Suppressor macrophage (primary cell): ENCODE measurements around the gene ASIC2.

Experiments used
- DNase-seq, 4 experiments: peaks; one replicate each; pipeline ENCODE4 v3.0.0-alpha.2; 2020 to 2022
- total RNA-seq, 17 experiments: gene quantifications; one replicate each; lab custom pipeline; 2026; ENCODE audit warnings: mixed read lengths in 6 of 17, inconsistent platforms in 3 of 17; lab: John Stamatoyannopoulos, UW

The ASIC2 gene
- 0 to 3.2 (median 0) reads per million in 17 experiments for total RNA-seq

GRCh38 chr17:33292981-33293867 lies at the start of gene ASIC2:
TSS of gene ASIC2 (minus strand) at chr17:33293295.
- DNase-seq = no peak

DNA sequence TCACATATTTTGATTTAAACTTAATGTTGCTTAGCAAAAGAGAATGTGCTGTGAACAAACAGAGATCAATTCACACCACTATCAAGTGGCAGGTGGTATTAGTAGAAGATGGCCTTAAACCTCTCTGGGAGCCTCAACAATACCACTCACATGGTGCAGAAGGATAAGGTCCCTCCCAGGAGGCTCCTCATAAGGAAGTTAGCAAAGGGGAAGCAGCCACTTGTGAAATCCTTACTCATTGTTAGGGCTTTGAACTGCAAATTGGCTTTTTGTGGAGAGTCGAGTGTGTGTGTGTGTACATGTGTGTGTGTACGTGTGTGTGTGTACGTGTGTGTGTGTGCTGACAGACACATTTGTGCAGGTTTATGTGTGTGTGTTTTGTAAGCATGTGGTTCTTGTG lies 48.9 kb upstream of the ASIC2 start:
- DNase-seq = peak; percentile 42 to 76 (median 61)

- DNase-seq = no peak
Observed at GRCh38 chr17:33338242-33338641, 45.1 kb upstream of the ASIC2 start.

DNA sequence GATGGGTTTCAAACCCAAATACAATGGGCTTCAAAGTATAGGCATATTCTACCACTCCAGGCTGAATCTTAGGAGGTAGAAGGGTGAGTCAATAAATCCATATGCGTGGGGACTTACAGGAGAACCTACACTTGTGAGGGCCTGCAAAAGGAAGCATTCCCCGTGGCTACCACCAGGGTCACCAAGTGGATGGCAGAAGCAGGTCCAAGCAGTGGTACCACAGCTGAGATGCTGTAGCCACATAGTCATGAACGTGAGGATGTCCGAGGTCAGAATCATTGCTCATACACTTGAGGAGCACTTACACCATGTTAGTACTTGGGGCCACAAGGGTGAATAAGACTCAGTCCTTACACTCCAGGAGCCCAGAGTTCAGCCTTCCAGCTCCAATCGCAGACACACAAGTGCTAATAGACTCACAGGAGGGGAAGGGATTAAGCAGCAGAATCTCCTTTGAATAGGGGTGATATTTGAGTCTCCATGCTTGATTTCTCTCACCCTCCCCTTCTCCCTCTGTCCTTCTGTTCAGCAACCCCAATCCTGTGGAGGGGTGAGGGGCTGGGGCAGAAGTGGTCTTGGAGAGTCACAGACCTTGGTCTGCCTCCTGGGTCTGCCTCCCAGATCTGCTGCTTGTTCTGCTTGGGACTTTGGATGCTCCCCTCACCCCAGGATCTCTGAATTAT lies 42.5 kb upstream of the ASIC2 start:
- no peak for DNase-seq

DNA sequence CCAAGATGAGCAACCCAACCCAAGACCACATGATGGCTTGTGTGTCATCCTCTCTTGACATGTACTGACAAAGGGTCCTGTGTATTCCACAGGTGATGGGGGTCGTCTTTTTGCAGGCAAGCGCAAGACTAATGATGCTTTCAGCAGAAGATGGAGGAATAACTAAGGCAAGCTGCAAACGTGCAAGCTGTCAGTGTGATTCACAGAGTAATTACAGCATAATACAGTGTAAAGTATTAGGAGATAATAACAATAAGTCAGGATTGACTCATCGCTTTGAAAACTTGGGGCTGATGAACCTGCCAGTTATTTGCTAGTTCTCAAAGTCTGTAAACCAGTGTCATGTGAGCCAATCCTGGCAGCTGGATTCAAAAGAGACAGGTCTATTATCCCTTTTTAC lies 41.6 kb upstream of the ASIC2 start:
- DNase-seq = no peak

GRCh38 chr17:33330877-33331276 lies 37.8 kb upstream of the ASIC2 start:
- DNase-seq = no peak

DNA sequence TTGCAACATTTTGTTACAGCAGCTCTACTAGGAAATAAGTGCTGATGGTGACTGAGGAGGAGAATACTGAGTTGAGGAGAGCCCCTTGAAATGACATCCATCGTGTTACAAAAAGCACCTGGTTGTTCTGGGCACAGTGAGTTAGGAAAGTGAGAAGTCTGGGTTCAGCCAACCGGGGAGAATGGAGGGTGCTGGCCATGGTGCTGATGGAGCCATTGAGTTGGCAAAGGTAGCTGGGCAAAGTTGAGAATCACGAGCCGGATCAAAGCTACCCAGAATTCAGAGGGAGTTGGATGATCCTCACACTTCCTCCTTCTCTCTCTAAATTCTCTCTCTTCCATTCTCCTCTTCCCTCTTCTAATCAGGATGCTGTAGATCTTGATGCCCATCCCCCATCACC lies 35.0 kb upstream of the ASIC2 start:
- peak in 2 of 4 experiments; percentile 5 for DNase-seq

- DNase-seq = no peak
Observed at GRCh38 chr17:33324736-33325135, 31.6 kb upstream of the ASIC2 start.

- no peak for DNase-seq
Observed at GRCh38 chr17:33322063-33322462, 29.0 kb upstream of the ASIC2 start.

GRCh38 chr17:33318241-33318640 lies 25.1 kb upstream of the ASIC2 start:
- no peak for DNase-seq

DNA sequence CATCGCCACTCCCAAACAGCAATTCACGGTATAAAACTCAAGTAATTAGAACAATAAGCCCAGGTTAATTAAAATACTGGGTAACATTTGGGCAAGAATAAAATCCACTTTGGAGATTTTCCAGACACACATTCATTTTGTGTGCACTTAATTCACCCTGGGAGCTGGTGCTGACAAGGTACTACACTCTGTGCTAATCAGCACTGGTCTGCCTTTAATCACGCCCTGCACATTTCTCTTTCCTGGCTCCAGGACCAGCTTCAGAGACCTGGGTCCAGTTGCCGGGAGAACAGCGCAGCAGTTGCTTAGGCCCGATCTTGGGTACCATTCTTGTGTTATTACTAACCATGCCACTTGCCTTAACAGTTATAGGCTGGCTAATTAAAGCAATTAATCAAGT lies 23.7 kb upstream of the ASIC2 start:
- no peak for DNase-seq

DNA sequence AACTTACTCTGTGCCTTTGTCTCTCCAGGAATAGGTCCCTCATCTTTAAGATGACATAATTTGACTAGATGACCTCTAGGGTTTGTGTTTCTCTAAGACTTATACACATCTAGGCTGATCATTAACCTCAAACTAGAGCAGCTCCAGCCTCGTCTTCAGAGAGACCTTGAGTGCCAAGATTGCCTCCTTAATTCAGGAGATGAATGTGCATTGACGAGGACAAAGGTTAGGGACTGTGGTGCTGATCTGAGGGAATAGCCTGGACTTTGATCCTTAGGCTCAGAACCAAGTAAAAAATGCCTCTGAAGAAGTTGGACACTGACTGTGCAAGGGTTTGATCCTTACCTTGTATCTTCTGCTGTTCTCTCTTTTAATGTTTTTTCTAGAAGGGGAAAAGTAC lies 17.2 kb upstream of the ASIC2 start:
- DNase-seq = no peak

GRCh38 chr17:33303254-33303653 lies 10.2 kb upstream of the ASIC2 start:
- no peak for DNase-seq

DNA sequence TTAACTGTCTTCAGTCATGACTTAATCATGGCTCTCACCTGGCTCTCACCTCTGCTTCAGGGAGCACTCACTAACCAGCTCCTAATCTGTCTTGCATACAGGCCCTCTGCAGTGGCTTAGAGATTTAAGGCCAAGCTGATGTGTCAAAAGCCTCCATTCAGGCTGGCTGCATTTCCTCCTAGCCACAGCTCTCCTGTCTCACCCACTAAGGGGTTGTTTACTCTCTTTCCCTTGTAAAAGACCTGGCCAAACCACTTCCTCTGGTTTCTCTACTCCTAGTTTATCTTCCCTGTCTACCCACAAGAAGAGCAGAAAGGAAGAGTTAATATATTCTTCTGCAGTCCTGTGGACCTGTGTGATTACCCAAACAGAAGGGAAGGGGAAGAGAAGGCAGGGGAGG lies 9.3 kb upstream of the ASIC2 start:
- DNase-seq = no peak

- no peak for DNase-seq
Observed at GRCh38 chr17:33300241-33300640, 7.1 kb upstream of the ASIC2 start.

- DNase-seq = no peak
Observed at GRCh38 chr17:33299115-33299514, 6.0 kb upstream of the ASIC2 start.

GRCh38 chr17:33297643-33298042 lies 4.5 kb upstream of the ASIC2 start:
- DNase-seq = no peak

DNA sequence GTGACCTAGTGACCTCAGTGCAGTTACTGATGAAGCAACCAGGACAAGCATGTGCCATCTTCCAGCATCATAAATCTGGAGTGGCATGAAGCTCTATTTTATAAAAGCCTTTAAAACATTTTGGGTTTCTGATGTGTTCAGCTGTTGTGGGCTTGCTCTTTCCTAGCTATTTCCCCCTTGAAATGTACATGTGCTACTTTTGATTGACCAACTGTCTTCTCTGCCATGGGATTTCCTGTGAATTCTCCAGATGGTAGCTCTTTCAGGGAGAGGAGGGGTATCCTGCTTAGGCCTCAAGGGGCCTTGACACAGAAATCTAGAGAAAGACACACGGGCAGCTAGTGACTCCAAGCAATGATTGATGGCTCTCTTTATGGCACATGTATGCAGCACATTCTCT lies 1.9 kb upstream of the ASIC2 start:
- no peak for DNase-seq

DNA sequence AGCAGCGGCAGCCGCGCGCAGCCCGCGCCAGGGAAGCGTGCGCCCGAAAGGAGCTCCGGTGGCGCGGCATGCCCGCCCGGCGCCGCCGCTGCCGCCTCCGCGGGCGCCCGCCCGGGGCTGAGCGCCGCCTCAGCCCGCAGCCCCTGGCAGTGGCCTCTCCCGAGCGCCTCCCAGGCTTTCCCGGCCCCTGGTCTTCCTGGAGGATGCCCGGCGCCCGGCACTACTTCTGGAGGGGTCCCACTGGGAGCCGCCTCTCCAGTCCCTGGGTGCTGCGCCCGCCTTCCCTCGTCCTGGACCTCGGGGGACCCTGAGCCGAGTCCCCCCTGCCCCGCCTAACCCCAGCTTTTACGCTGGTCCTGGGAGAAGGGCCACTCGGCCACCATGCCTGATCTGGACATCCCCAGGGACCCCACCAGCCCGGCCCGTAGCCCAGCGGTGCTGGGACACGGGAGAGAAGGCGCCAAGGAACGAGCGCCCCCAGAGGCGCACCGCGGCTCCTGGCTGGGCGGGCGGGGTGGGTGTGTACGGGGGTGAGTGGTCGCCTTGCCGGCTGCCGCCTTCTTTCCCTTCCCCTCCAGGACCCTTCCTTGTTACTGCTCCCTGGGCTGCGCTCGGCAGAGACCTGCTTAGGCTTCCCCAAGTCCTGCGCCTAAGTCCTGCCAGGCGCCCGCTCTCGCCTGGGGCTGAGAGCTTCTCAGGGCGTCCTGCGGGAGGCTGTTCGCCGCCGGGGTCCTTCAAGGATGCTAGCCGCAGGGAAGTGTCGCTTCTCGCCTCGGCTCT lies 704 bp downstream of the ASIC2 start:
- no peak for DNase-seq

- DNase-seq = peak in 3 of 4 experiments; percentile 2 to 36 (median 23)
Observed at GRCh38 chr17:33291248-33292200, 1.6 kb downstream of the ASIC2 start.

- no peak for DNase-seq
Observed at GRCh38 chr17:33290253-33290652, 2.8 kb downstream of the ASIC2 start.

DNA sequence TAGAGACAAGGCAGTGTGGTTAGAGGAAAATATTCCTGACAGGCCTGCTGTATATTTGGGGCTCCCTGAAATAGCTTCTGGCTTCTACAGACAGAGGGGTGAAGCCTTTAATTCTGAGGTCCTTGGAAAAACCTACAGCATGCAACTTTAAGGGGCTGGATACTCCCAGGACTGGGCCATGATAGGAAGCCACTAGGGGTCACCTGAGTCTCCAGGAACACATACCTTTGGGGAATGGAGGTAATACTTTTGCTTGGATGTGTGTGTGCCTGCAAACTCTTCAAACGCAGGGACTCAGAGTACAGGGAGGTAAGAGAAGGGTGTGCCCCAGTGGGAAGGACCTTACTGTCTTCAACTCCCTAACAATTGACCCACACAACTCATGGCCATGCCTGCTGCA lies 4.1 kb downstream of the ASIC2 start:
- no peak for DNase-seq
